Measurements from ENCODE around the gene BBS9. TPM values are rescaled to one million over a fixed set of nuclear protein-coding genes. Genes with fewer than 3 reads are reported as not detected.

The BBS9 gene
- total RNA-seq, 1 experiment from 2014 or later: 26.4 TPM

GRCh38 chr7:33221390-33221789, 92.0 kb downstream of the BBS9 start:
- Mint-ChIP-seq H3K27ac (no peak overlapping the region), H3K9me3 (peaks cover 5 to 6% of the 10 kb centered on the region in 2 experiments; a peak in 3 of 5 replicates), H3K4me1 (peaks cover 2% of the 10 kb centered on the region in 2 experiments), H3K4me3 (no peak overlapping the region), H3K36me3 (ENCODE audit: insufficient read depth in 1 of 3, low read depth in 3 of 3) (peaks cover 0 to 16% (median 0%) of the 10 kb centered on the region in 3 experiments; a peak in 3 of 7 replicates), H3K27me3 (ENCODE audit: low read depth) (no peaks in the 10 kb centered on the region)
- DNase-seq: no peak
- TF ChIP-seq, protein P1, sequence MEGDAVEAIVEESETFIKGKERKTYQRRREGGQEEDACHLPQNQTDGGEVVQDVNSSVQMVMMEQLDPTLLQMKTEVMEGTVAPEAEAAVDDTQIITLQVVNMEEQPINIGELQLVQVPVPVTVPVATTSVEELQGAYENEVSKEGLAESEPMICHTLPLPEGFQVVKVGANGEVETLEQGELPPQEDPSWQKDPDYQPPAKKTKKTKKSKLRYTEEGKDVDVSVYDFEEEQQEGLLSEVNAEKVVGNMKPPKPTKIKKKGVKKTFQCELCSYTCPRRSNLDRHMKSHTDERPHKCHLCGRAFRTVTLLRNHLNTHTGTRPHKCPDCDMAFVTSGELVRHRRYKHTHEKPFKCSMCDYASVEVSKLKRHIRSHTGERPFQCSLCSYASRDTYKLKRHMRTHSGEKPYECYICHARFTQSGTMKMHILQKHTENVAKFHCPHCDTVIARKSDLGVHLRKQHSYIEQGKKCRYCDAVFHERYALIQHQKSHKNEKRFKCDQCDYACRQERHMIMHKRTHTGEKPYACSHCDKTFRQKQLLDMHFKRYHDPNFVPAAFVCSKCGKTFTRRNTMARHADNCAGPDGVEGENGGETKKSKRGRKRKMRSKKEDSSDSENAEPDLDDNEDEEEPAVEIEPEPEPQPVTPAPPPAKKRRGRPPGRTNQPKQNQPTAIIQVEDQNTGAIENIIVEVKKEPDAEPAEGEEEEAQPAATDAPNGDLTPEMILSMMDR (conservative IDR thresholded peaks at IDR 0.05): no peak
- Histone ChIP-seq H2BK5ac (ENCODE audit: insufficient read length, low read length) (no peak overlapping the region), H3K79me2 (ENCODE audit: insufficient read depth, low read length) (no peaks in the 10 kb centered on the region), H3K56ac (ENCODE audit: insufficient read length, low read depth, low read length) (no peak overlapping the region), H4K20me1 (ENCODE audit: control insufficient read depth, insufficient read depth, insufficient read length) (no peaks in the 10 kb centered on the region), H3K4me2 (ENCODE audit: insufficient read depth, insufficient read length, low read length) (no peak overlapping the region), H3K27me3 (ENCODE audit: insufficient read depth, low read length) (no peaks in the 10 kb centered on the region), H3K79me1 (ENCODE audit: insufficient read depth, low read depth, low read length, poor library complexity, severe bottlenecking) (no peaks in the 10 kb centered on the region), H4K8ac (replicated peaks; ENCODE audit: insufficient read length, low read depth, low read length) (no peak overlapping the region), H3K18ac (ENCODE audit: insufficient read length, low read depth, low read length) (no peak overlapping the region), H2BK15ac (ENCODE audit: low read depth, low read length) (no peak overlapping the region), H2AFZ (ENCODE audit: low read length) (no peak overlapping the region), H3K14ac (ENCODE audit: insufficient read depth, low read length) (no peak overlapping the region), H3K27ac (ENCODE audit: insufficient read length, low read depth, low read length) (no peak overlapping the region), H4K91ac (ENCODE audit: insufficient read length, low read depth, low read length) (no peak overlapping the region), H2BK20ac (ENCODE audit: low read depth, low read length, poor library complexity, severe bottlenecking) (no peak overlapping the region), H2BK120ac (ENCODE audit: low read depth, low read length, poor library complexity, severe bottlenecking) (no peak overlapping the region), H3K9me3 (ENCODE audit: control insufficient read depth, low read depth, low read length) (no peaks in the 10 kb centered on the region), H2BK12ac (ENCODE audit: insufficient read length, low read depth, low read length) (no peak overlapping the region), H3K9ac (ENCODE audit: extremely low read depth, insufficient read length, low read length) (no peak overlapping the region), H3K23me2 (ENCODE audit: insufficient read length, low read depth, low read length, poor library complexity, severe bottlenecking) (no peaks in the 10 kb centered on the region), H2AK5ac (ENCODE audit: insufficient read length, low read length) (no peak overlapping the region), H3K4ac (ENCODE audit: low read depth, low read length) (no peak overlapping the region), H3K4me1 (ENCODE audit: insufficient read depth, low read length) (no peaks in the 10 kb centered on the region), H3K23ac (ENCODE audit: insufficient read length, low read depth, low read length) (no peak overlapping the region), H4K5ac (ENCODE audit: insufficient read length, low read depth, low read length) (no peak overlapping the region), H3T11ph (ENCODE audit: low read length) (no peak overlapping the region)
- no CpG with 5 or more reads among the region's 1 CpG for WGBS (ENCODE audit: extremely low coverage, insufficient read length, low lambda C conversion rate)
